PFSK-1 (cell line): ENCODE measurements around the gene RBM11.

Experiments used
- FOXP2 ChIP-seq: optimal IDR thresholded peaks from 2 replicates; pipeline ENCODE3; 2011; ENCODE audit warnings: borderline replicate concordance, control low read depth, inconsistent platforms; ENCODE audit not compliant: insufficient read depth; ENCODE audit errors: extremely low read length, extremely low read depth
- POLR2AphosphoS5 ChIP-seq: IDR thresholded peaks from 2 replicates; pipeline ENCODE4 v1.6.1; 2012; ENCODE audit warnings: low read depth, mild to moderate bottlenecking, control low read depth, low read length, moderate library complexity
- REST ChIP-seq, 2 experiments: IDR thresholded peaks; 2 replicates each; pipeline versions ENCODE4 v1.6.1 to v1.8.0; 2011 to 2012; ENCODE audit warnings: low read depth in 2 of 2, low read length in 2 of 2, control low read depth in 1 of 2, inconsistent platforms in 1 of 2, mild to moderate bottlenecking in 1 of 2, moderate library complexity in 1 of 2; ENCODE audit not compliant: insufficient read depth in 1 of 2
- SIN3A ChIP-seq: IDR thresholded peaks from 2 replicates; pipeline ENCODE4 v1.6.1; 2012; ENCODE audit warnings: mild to moderate bottlenecking, low read length, moderate library complexity, borderline replicate concordance; ENCODE audit not compliant: insufficient read depth
- TAF1 ChIP-seq: IDR thresholded peaks from 2 replicates; pipeline ENCODE4 v1.6.1; 2012; ENCODE audit warnings: low read length, control low read depth, borderline replicate concordance; ENCODE audit not compliant: insufficient read depth

Gene RBM11

DNA sequence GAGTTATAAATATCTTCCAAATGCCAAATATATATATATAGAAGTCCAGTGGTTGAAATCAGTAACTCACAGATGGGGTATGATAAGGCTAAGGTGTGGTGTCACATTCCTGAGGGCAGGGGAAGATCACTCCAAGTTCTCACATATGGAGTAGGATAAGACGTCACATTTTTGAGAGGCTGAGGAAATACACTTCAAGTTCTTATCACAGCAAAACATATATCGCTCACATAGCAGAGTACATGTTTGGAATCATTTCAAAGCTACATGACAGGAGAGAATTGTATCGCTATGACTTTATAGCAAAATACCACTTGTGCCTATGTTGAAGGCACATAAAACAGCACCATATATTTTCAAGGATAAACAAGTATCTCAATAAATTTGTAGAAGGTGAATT, 55.1 kb downstream of the RBM11 start:
- TF ChIP-seq FOXP2 (no peak), POLR2AphosphoS5 (no peak), TAF1 (no peak), REST (IDR thresholded peaks at IDR 0.05; ENCODE audit: insufficient read depth in 1 of 2, low read depth in 2 of 2, low read length in 2 of 2) (no peak), SIN3A (no peak)

DNA sequence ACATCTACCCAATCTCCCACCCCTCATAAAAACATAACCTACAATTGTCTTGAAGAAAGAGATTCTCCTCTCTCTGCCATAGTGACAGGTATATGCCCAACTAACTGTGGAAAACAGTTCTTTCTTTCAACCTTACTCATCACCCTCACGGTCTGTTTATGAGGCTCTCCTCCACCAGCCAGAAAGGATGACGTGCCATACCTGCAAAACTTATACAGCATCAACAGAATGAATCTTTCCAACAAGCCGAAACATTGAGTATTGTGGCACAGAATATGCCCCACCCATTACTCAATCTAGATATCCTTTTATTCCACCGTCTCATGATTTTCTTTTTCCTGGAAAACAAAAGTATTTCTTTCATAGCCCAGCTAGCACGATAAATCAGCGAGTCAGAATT, 55.7 kb downstream of the RBM11 start:
- TF ChIP-seq SIN3A (no peak), REST (IDR thresholded peaks at IDR 0.05; ENCODE audit: insufficient read depth in 1 of 2, low read depth in 2 of 2, low read length in 2 of 2) (no peak), TAF1 (no peak), POLR2AphosphoS5 (no peak), FOXP2 (no peak)

DNA sequence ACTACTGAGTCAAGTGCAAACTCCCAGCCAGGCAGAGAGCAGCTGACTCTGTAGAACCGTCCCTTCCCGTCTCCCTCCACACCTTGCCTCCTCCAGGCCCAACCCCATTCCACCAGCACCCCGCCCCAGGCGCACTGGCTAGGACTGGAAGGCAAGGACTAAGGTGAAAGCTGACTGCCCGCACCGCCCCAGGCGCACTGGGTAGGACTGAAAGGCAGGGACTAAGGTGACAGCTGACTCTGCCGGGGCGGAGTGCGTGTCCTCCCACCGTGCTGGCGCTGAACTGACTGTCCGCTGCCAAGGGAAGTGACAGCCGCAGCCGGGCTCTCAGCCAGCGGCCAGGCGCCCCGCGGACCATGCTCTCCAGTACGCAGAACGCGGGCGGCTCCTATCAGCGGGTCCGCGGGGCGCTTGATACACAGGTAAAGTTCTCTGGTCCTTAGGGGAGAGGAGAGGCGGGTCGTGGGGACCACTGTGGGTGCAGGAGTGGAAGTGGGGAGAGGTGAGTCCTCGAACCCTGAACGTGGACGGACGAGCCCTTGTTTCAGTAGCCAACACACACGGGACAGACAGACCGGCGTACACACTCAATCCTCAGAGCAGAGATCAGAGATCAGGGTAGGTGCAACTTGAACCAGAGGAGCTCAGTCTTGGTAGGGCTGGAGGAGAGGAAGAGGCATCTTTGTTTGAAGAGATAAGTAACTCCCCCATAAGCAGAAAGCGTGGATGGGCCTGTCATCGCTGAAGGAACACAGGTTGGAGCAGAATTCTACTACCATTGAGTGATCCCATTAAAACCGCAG, 58.0 kb downstream of the RBM11 start:
- TF ChIP-seq FOXP2 (peak; percentile 91), TAF1 (no peak), REST (IDR thresholded peaks at IDR 0.05; ENCODE audit: insufficient read depth in 1 of 2, low read depth in 2 of 2, low read length in 2 of 2) (no peak), POLR2AphosphoS5 (no peak), SIN3A (no peak)

GRCh38 chr21:14275702-14276205, 59.8 kb downstream of the RBM11 start:
- TF ChIP-seq FOXP2: no peak
- no peak for TF ChIP-seq SIN3A
- TF ChIP-seq TAF1: no peak
- TF ChIP-seq POLR2AphosphoS5: no peak
- TF ChIP-seq REST (IDR thresholded peaks at IDR 0.05; ENCODE audit: insufficient read depth in 1 of 2, low read depth in 2 of 2, low read length in 2 of 2): no peak
